Spleen (tissue), 11 donors: ENCODE measurements around the gene PRM3. TPM values are rescaled to one million over a fixed set of nuclear protein-coding genes. Genes with fewer than 3 reads are reported as not detected.

Source experiments
- DNase-seq: peaks from one replicate; pipeline ENCODE4 v3.0.0-alpha.2; 2020
- H3K27ac ChIP-seq, 8 donors: fragments of 200-600 bp; sonication (generic) in 7 of 8; 1 replicate in 4 of 8; 2 replicates in 4 of 8; pipeline versions ENCODE4 v1.5.0 to v1.8.0; 2016 to 2021; ENCODE audit warnings: inconsistent platforms in 4 of 8, mild to moderate bottlenecking in 4 of 8, moderate library complexity in 1 of 8
- H3K27me3 ChIP-seq, 7 donors: fragments of 200-600 bp; sonication (generic) in 6 of 7; replicated peaks in 1 of 7; 1 replicate in 4 of 7; 2 replicates in 3 of 7; pipeline versions ENCODE4 v1.5.0 to v1.8.0; 2016 to 2021; ENCODE audit warnings: inconsistent platforms in 3 of 7, mild to moderate bottlenecking in 1 of 7
- H3K36me3 ChIP-seq, 6 donors: fragments of 200-600 bp; sonication (generic) in 5 of 6; 1 replicate in 4 of 6; 2 replicates in 2 of 6; pipeline versions ENCODE4 v1.5.0 to v1.8.0; 2016 to 2021; ENCODE audit warnings: inconsistent platforms in 2 of 6
- H3K4me1 ChIP-seq, 6 donors: fragments of 200-600 bp; sonication (generic) in 5 of 6; 1 replicate in 3 of 6; 2 replicates in 3 of 6; pipeline versions ENCODE4 v1.5.0 to v1.8.0; 2016 to 2021; ENCODE audit warnings: inconsistent platforms in 3 of 6
- H3K4me3 ChIP-seq, 8 donors: fragments of 200-600 bp; sonication (generic) in 7 of 8; 1 replicate in 4 of 8; 2 replicates in 4 of 8; pipeline versions ENCODE4 v1.5.0 to v1.8.0; 2016 to 2021; ENCODE audit warnings: inconsistent platforms in 4 of 8, mild to moderate bottlenecking in 4 of 8, moderate library complexity in 2 of 8
- H3K9me3 ChIP-seq, 8 donors: fragments of 200-600 bp; sonication (generic) in 7 of 8; 1 replicate in 4 of 8; 2 replicates in 4 of 8; pipeline versions ENCODE4 v1.5.0 to v1.8.0; 2016 to 2021; ENCODE audit warnings: inconsistent platforms in 4 of 8
- POLR2A ChIP-seq, 3 donors: fragments of 450-650 bp; IDR thresholded peaks; one replicate each; pipeline ENCODE4 v1.5.1; 2017; ENCODE audit warnings: antibody characterized with exemption in 3 of 3, mild to moderate bottlenecking in 1 of 3
- POLR2AphosphoS5 ChIP-seq, 3 donors: sonication (generic); formaldehyde crosslinking; IDR thresholded peaks; one replicate each; pipeline ENCODE4 v1.5.1; 2017; ENCODE audit warnings: antibody characterized with exemption in 3 of 3
- WGBS, 5 donors: extraction: QIAGEN DNeasy Blood & Tissue Kit in 3 of 5; methylation state at CpG; one replicate each; pipeline versions ENCODE4 v1.1.5 to v1.1.7; 2013 to 2018; 5-methylcytosine and 5-hydroxymethylcytosine counted together
- intact Hi-C: fragments of 100-400 bp; cut with DNase I; formaldehyde crosslinking; loops from one replicate; pipeline ENCODE4 v1.15.0; 2023; ENCODE audit warnings: low total_unique reads
- polyA plus RNA-seq, 3 donors: library from polyadenylated mRNA; stranded (reverse); fragments of 200-250 nt; gene quantifications; one replicate each; pipeline ENCODE4 v1.2.1, GENCODE V29; 2013
- total RNA-seq, 7 donors: library from RNA; depleted of rRNA in 3 of 7; stranded (reverse); fragments of >200 nt in 3 of 7; fragmentation: NEBNext Ultra II Directional in 4 of 7; extraction: Animal tissue kit (Norgen Biotek cat#: 25700) in 4 of 7; gene quantifications; one replicate each; pipeline versions ENCODE4 v1.1.0 to v1.2.1, GENCODE V29; 2016 to 2021
- TF ChIP-seq, protein P1 (sequence below), 11 experiments: fragments of 200-600 bp in 7 of 11; fragments of 450-650 bp in 4 of 11; sonication (generic) in 4 of 11; IDR thresholded peaks in 8 of 11; conservative IDR thresholded peaks in 3 of 11; 1 replicate in 7 of 11; 2 replicates in 4 of 11; pipeline versions ENCODE4 v1.4.0 to v1.8.0; 2016 to 2021; ENCODE audit warnings: antibody characterized with exemption in 11 of 11, inconsistent platforms in 4 of 11, mild to moderate bottlenecking in 1 of 11
- donor health status: healthy with polysubstance abuse.
- donor health status: DM: no; HTN: no; CAD: no; lungs with moderate emphysema.
- donor health status: DM: no; HTN: no; CAD: no.
- donor health status: Bipolar disorder and iron deficiency.
- donor health status: healthy.
- donor health status: DM: no; HTN: no; CAD: no.
- donor health status: DM: yes; HTN: yes; CAD: no.

PRM3 gene
- total and polyA plus RNA-seq, 10 donors: not detected

DNA sequence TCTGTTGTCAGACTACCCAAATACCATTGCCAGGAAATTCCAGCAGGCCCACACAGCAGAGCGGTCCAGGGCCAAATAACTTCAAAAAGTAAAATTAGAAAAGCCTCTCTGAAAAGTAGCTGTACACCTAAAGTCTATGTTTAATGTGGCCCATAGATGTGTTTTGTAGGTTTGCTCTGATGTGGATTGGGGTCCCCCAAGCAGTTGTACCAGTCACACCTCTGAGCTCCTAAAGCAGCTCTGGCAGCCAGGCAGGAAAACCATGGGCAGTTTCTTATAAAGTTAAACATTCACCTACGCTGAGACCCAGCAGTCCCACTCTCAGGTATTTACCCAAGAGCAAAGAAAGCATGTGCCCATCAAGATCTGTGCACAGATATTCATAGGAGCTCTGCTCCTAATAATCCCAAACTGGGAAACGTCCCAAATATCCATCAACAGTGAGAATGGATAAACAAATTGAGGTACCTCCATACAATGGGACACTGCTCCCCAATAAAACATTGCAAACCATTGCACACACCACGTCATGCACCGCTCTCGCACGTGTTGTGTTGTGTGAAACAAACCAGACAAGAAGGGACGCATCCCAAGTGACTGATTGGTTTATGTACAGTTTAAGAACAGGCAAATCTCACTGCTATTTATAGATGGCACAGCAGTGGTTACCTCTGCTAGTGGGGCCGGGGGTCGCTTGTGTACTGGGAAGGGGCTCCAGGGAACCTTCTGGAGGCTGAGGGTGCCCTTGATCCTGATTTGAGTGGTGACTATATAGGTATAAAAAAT lies 23.5 kb upstream of the PRM3 start:
- peak overlapping the region in 3 of 8 donors; percentile 7 to 47 (median 16) for H3K4me3 ChIP-seq

DNA sequence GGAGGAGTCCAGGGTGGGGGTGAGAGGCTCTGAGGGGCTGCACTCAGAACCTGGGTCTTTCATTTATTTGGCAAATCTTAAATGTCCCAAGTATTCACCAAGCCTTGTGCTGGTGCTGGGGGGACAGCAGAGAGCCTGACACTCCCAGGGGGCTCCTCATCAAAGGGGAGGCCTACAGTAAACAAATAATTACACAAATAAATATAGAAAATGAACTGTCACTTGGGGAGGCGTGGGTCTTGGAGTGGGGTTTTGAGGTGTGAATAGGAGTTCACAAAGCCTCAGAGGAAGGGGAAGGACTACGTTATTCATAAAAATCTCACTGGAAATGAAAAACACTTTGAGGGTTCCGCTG lies 22.9 kb upstream of the PRM3 start:
- 78 to 90% (median 82%) methylated on average over 3 of the region's 3 CpGs for WGBS, 5 donors
- no peak for TF ChIP-seq POLR2AphosphoS5 (IDR thresholded peaks at IDR 0.05)
- TF ChIP-seq, protein P1, sequence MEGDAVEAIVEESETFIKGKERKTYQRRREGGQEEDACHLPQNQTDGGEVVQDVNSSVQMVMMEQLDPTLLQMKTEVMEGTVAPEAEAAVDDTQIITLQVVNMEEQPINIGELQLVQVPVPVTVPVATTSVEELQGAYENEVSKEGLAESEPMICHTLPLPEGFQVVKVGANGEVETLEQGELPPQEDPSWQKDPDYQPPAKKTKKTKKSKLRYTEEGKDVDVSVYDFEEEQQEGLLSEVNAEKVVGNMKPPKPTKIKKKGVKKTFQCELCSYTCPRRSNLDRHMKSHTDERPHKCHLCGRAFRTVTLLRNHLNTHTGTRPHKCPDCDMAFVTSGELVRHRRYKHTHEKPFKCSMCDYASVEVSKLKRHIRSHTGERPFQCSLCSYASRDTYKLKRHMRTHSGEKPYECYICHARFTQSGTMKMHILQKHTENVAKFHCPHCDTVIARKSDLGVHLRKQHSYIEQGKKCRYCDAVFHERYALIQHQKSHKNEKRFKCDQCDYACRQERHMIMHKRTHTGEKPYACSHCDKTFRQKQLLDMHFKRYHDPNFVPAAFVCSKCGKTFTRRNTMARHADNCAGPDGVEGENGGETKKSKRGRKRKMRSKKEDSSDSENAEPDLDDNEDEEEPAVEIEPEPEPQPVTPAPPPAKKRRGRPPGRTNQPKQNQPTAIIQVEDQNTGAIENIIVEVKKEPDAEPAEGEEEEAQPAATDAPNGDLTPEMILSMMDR (IDR thresholded peaks at IDR 0.05 in 8 of 11, conservative IDR thresholded peaks at IDR 0.05 in 3 of 11): no peak
- no peak for TF ChIP-seq POLR2A (IDR thresholded peaks at IDR 0.05)
- no peaks in the 10 kb centered on the region for H3K36me3 ChIP-seq
- H3K4me1 ChIP-seq: peaks cover 16 to 62% (median 37%) of the 10 kb centered on the region in 6 donors
- H3K27me3 ChIP-seq: peaks cover 0 to 10% (median 0%) of the 10 kb centered on the region in 7 donors
- DNase-seq: no peak
- no peak overlapping the region for H3K27ac ChIP-seq
- H3K9me3 ChIP-seq: no peaks in the 10 kb centered on the region
- no peak overlapping the region for H3K4me3 ChIP-seq
- intact Hi-C loops: no loop called here

More for the DNA sequence above, 23.5 kb upstream of the PRM3 start:
- no peak for DNase-seq
- Histone ChIP-seq H3K9me3 (no peaks in the 10 kb centered on the region), H3K36me3 (no peaks in the 10 kb centered on the region), H3K27me3 (peaks cover 0 to 10% (median 0%) of the 10 kb centered on the region in 7 donors), H3K4me1 (peaks cover 16 to 62% (median 37%) of the 10 kb centered on the region in 6 donors), H3K27ac (peak overlapping the region in 3 of 8 donors; percentile 41 to 66 (median 60))
- WGBS, 5 donors: 43 to 51% (median 49%) methylated on average over 9 to 10 of the region's 10 CpGs
- intact Hi-C loops: no loop called here
- no peak for TF ChIP-seq POLR2A (IDR thresholded peaks at IDR 0.05)
- no peak for TF ChIP-seq POLR2AphosphoS5 (IDR thresholded peaks at IDR 0.05)
- TF ChIP-seq, protein P1 (IDR thresholded peaks at IDR 0.05 in 8 of 11, conservative IDR thresholded peaks at IDR 0.05 in 3 of 11): no peak

DNA sequence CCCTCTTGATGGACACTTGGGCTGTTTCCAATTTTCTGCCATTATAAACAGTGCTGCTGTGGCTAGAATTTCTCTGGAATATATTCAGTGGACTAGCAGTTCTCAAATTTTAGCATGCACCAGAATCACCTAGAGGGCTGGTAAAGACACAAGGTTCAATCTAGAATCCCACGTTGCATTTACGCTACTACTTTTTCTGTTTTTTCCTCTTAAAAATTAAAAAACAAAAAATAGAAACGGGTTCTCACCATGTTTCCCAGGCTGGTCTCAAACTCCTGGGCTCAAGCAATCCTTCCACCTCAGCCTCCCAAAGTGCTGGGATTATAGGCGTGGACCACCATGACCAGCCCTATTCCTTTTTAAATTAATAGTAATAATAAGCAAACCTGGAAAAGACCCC lies 22.2 kb upstream of the PRM3 start:
- WGBS, 5 donors: 93 to 96% (median 95%) methylated on average over 4 of the region's 4 CpGs

More for the DNA sequence above, 22.2 kb upstream of the PRM3 start:
- no peak overlapping the region for H3K27ac ChIP-seq
- H3K4me3 ChIP-seq: no peak overlapping the region
- intact Hi-C loops: no loop called here
- no peaks in the 10 kb centered on the region for H3K9me3 ChIP-seq
- peaks cover 16 to 62% (median 37%) of the 10 kb centered on the region in 6 donors for H3K4me1 ChIP-seq
- no peak for DNase-seq
- H3K36me3 ChIP-seq: no peaks in the 10 kb centered on the region
- TF ChIP-seq, protein P1 (IDR thresholded peaks at IDR 0.05 in 8 of 11, conservative IDR thresholded peaks at IDR 0.05 in 3 of 11): no peak
- no peak for TF ChIP-seq POLR2A (IDR thresholded peaks at IDR 0.05)
- no peak for TF ChIP-seq POLR2AphosphoS5 (IDR thresholded peaks at IDR 0.05)
- H3K27me3 ChIP-seq: peaks cover 0 to 10% (median 0%) of the 10 kb centered on the region in 7 donors
